Trophoblast cell (in vitro differentiated cells and primary cell): ENCODE measurements around the gene HEBP2.

Source experiments
- DNase-seq, 2 donors: peaks; one replicate each; pipeline ENCODE4 v3.0.0-alpha.2; 2016
- H2AFZ ChIP-seq: 2 replicates; pipeline ENCODE4 v1.6.1; 2013; ENCODE audit warnings: low read length, moderate library complexity, mild to moderate bottlenecking; ENCODE audit not compliant: insufficient read depth, poor library complexity
- H2AK5ac ChIP-seq: 2 replicates; pipeline ENCODE4 v1.6.1; 2013; ENCODE audit warnings: mild to moderate bottlenecking, low read length
- H2BK120ac ChIP-seq: 2 replicates; pipeline ENCODE4 v1.6.1; 2013; ENCODE audit warnings: low read length, mild to moderate bottlenecking, moderate library complexity; ENCODE audit not compliant: insufficient read depth, poor library complexity
- H2BK12ac ChIP-seq: 2 replicates; pipeline ENCODE4 v1.6.1; 2013; ENCODE audit warnings: mild to moderate bottlenecking, low read length, moderate library complexity
- H2BK5ac ChIP-seq: 2 replicates; pipeline ENCODE4 v1.6.1; 2013; ENCODE audit warnings: low read length, low read depth, moderate library complexity, mild to moderate bottlenecking; ENCODE audit not compliant: poor library complexity
- H3K14ac ChIP-seq: 2 replicates; pipeline ENCODE4 v1.6.1; 2013; ENCODE audit warnings: mild to moderate bottlenecking, low read length
- H3K18ac ChIP-seq: 2 replicates; pipeline ENCODE4 v1.6.1; 2013; ENCODE audit warnings: mild to moderate bottlenecking, low read length
- H3K23ac ChIP-seq: 2 replicates; pipeline ENCODE4 v1.6.1; 2013; ENCODE audit warnings: low read length
- H3K27ac ChIP-seq: 2 replicates; pipeline ENCODE4 v1.5.1; 2013; ENCODE audit warnings: low read depth, mild to moderate bottlenecking, inconsistent platforms, low read length, moderate library complexity
- H3K27me3 ChIP-seq: 2 replicates; pipeline ENCODE4 v1.6.1; 2013; ENCODE audit warnings: inconsistent platforms, mild to moderate bottlenecking, low read length, moderate library complexity; ENCODE audit not compliant: insufficient read depth
- H3K36me3 ChIP-seq, 2 experiments: 1 replicate in 1 of 2; 2 replicates in 1 of 2; pipeline ENCODE4 v1.6.1; 2013; ENCODE audit warnings: low read length in 2 of 2, mild to moderate bottlenecking in 2 of 2, moderate library complexity in 1 of 2; ENCODE audit not compliant: insufficient read depth in 2 of 2, control insufficient read depth in 1 of 2
- H3K4ac ChIP-seq: 2 replicates; pipeline ENCODE4 v1.6.1; 2013; ENCODE audit warnings: low read depth, mild to moderate bottlenecking, low read length, moderate library complexity
- H3K4me1 ChIP-seq, 2 experiments: 1 replicate in 1 of 2; 2 replicates in 1 of 2; pipeline ENCODE4 v1.6.1; 2013; ENCODE audit warnings: low read length in 2 of 2, mild to moderate bottlenecking in 2 of 2, moderate library complexity in 1 of 2; ENCODE audit not compliant: insufficient read depth in 2 of 2, control insufficient read depth in 1 of 2
- H3K4me2 ChIP-seq: 2 replicates; pipeline ENCODE4 v1.6.1; 2013; ENCODE audit warnings: inconsistent platforms, mild to moderate bottlenecking, low read length, moderate library complexity
- H3K4me3 ChIP-seq: 2 replicates; pipeline ENCODE4 v1.5.1; 2013; ENCODE audit warnings: mild to moderate bottlenecking, low read depth, low read length, inconsistent platforms
- H3K79me1 ChIP-seq: one replicate; pipeline ENCODE4 v1.6.1; 2013; ENCODE audit warnings: low read length
- H3K79me2 ChIP-seq: 2 replicates; pipeline ENCODE4 v1.6.1; 2013; ENCODE audit warnings: low read length, mild to moderate bottlenecking; ENCODE audit not compliant: control insufficient read depth, insufficient read depth, poor library complexity
- H3K9ac ChIP-seq: 2 replicates; pipeline ENCODE4 v1.6.1; 2013; ENCODE audit warnings: mild to moderate bottlenecking, low read length
- H3K9me3 ChIP-seq: 2 replicates; pipeline ENCODE4 v1.6.1; 2013; ENCODE audit warnings: low read depth, mild to moderate bottlenecking, control low read depth, inconsistent platforms, low read length; ENCODE audit not compliant: insufficient read depth
- H4K12ac ChIP-seq: 2 replicates; pipeline ENCODE4 v1.6.1; 2013; ENCODE audit warnings: low read depth, mild to moderate bottlenecking, low read length, moderate library complexity
- H4K8ac ChIP-seq: 2 replicates; pipeline ENCODE4 v1.6.1; 2013; ENCODE audit warnings: low read depth, mild to moderate bottlenecking, low read length, moderate library complexity
- H4K91ac ChIP-seq: one replicate; pipeline ENCODE4 v1.6.1; 2013; ENCODE audit warnings: low read depth, mild to moderate bottlenecking, low read length, moderate library complexity
- WGBS: extraction: QIAGEN DNeasy Blood & Tissue Kit; methylation state at CpG from one replicate; pipeline ENCODE4 v1.1.7; 2013; ENCODE audit warnings: missing lambda C conversion rate; ENCODE audit not compliant: insufficient read length, insufficient coverage; ENCODE audit errors: extremely low coverage; 5-methylcytosine and 5-hydroxymethylcytosine counted together

The HEBP2 gene

DNA sequence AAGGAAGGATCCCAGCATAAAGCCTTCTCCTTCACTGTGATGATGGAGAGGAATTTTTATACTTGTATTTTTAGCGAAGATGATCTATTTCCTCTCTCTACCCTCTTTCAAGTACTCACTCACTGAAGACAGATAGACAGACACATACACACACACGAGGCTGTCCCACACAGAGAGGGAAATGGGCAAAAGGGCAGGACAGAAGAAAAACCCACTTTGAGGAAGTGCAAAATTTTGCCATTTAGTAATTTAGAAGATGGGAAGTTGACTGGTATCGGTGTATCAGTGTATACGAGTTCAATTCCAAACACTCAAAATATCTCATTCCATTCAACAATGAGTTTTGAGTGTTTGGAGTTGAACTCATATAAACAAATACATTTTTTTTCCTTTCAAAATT, 30.9 kb downstream of the HEBP2 start:
- H2AFZ ChIP-seq, result no peak overlapping the region
- peaks cover 1% of the 10 kb centered on the region for H3K9me3 ChIP-seq
- H2BK12ac ChIP-seq, result no peak overlapping the region
- H2AK5ac ChIP-seq, result no peak overlapping the region
- H3K4me1 ChIP-seq, result no peaks in the 10 kb centered on the region
- H3K79me1 ChIP-seq, result no peaks in the 10 kb centered on the region
- no peak overlapping the region for H3K23ac ChIP-seq
- H2BK5ac ChIP-seq, result no peak overlapping the region
- no peak overlapping the region for H4K12ac ChIP-seq
- peaks cover 32 to 34% of the 10 kb centered on the region in 2 experiments for H3K36me3 ChIP-seq
- no peaks in the 10 kb centered on the region for H3K79me2 ChIP-seq
- WGBS, result no CpG with 5 or more reads among the region's 4 CpGs
- H3K27me3 ChIP-seq, result no peaks in the 10 kb centered on the region
- no peak overlapping the region for H3K18ac ChIP-seq
- no peak overlapping the region for H3K9ac ChIP-seq
- H3K4me2 ChIP-seq, result no peak overlapping the region
- H3K4ac ChIP-seq, result no peak overlapping the region
- H3K14ac ChIP-seq, result no peak overlapping the region
- H4K91ac ChIP-seq, result no peak overlapping the region
- no peak overlapping the region for H2BK120ac ChIP-seq
- DNase-seq, result no peak
- H4K8ac ChIP-seq, result no peak overlapping the region
- no peak overlapping the region for H3K27ac ChIP-seq
- H3K4me3 ChIP-seq, result no peak overlapping the region

DNA sequence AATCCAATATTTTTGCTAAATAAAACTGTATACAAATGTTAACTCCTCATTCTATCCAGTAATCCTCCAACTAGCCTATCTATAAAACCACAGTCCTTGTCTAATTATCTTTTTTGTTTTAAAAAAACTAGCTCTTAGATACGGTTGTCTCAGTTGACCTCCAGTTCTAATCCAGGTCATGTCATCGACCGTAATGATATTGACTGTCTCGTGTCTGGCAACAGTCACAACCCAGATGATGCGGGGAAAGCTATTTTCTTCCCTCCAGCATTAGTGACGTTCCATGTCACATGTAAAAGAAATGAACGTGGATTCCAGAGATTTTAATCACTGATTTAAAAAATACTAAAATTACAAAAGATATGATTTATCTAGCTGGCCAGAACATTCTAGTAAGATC, 35.5 kb downstream of the HEBP2 start:
- Histone ChIP-seq H4K8ac (no peak overlapping the region), H3K36me3 (peaks cover 2 to 3% of the 10 kb centered on the region in 2 experiments), H3K27me3 (no peaks in the 10 kb centered on the region), H2BK120ac (no peak overlapping the region), H4K12ac (no peak overlapping the region), H2BK5ac (no peak overlapping the region), H3K4ac (no peak overlapping the region), H3K18ac (no peak overlapping the region), H3K9ac (no peak overlapping the region), H3K4me2 (no peak overlapping the region), H2AFZ (no peak overlapping the region), H4K91ac (no peak overlapping the region), H3K14ac (no peak overlapping the region), H3K79me1 (no peaks in the 10 kb centered on the region), H3K9me3 (no peaks in the 10 kb centered on the region), H2AK5ac (no peak overlapping the region), H3K23ac (no peak overlapping the region), H3K27ac (no peak overlapping the region), H3K4me3 (no peak overlapping the region), H3K79me2 (no peaks in the 10 kb centered on the region), H3K4me1 (no peaks in the 10 kb centered on the region), H2BK12ac (no peak overlapping the region)
- WGBS, result no CpG with 5 or more reads among the region's 7 CpGs
- peak in 1 of 2 donors; percentile 43 for DNase-seq

DNA sequence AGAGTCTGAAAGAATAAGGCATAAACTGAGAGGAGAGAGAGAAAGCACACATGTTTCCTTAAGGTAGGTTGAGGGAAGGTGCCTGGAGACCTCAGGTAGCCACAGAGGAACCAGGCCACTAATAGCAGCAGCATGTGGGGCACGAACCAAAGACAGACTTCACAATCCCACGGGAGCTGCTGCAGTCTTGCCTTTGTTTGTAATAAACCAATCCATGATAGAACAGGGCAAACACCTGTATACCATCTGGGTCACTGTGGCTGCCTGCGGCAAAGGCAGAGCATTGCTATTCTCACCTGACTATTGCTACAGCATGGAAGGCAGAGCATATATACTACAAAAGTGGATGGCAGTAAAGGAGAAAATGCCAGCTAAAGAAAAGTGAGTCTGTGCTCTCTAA, 36.3 kb downstream of the HEBP2 start:
- Histone ChIP-seq H3K4me3 (no peak overlapping the region), H3K9me3 (no peaks in the 10 kb centered on the region), H2BK5ac (no peak overlapping the region), H3K4ac (no peak overlapping the region), H3K4me1 (no peaks in the 10 kb centered on the region), H3K36me3 (peaks cover 2 to 3% of the 10 kb centered on the region in 2 experiments), H3K23ac (no peak overlapping the region), H3K14ac (no peak overlapping the region), H3K27ac (no peak overlapping the region), H3K79me2 (no peaks in the 10 kb centered on the region), H2AFZ (no peak overlapping the region), H3K79me1 (no peaks in the 10 kb centered on the region), H3K4me2 (no peak overlapping the region), H3K18ac (no peak overlapping the region), H2BK120ac (no peak overlapping the region), H3K9ac (no peak overlapping the region), H4K12ac (no peak overlapping the region), H4K91ac (no peak overlapping the region), H2AK5ac (no peak overlapping the region), H3K27me3 (no peaks in the 10 kb centered on the region), H4K8ac (no peak overlapping the region), H2BK12ac (no peak overlapping the region)
- DNase-seq, result no peak
- no CpG with 5 or more reads among the region's 3 CpGs for WGBS

DNA sequence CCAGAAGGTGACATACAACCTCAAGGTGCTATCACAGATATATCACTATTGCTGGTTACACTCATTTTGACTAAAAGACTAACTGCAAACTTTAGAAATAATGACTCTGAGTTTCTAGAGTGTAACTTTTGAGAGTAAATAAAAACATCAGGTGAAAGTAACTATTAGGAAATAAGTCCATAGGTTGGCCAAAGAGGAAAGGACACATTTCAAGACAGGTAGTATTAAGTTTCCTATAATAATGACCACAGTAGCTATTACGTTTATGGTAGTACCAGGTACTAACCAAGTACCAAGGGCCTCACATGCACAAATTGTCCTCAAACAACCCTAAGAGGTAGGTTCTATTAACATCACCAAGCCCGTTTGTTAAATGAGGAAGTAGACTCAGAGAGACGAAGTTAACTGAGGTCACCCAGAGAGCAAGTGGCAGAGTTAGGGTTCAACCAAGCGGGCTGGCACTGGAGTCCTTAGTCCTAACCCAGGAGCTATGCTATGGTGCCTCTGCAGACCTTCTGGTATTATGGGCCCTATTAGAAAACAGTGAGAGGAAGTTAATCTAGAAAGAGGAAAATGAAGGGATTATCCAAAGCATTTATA, 36.8 kb downstream of the HEBP2 start:
- H3K4me1 ChIP-seq, result no peaks in the 10 kb centered on the region
- H3K4ac ChIP-seq, result no peak overlapping the region
- no CpG with 5 or more reads among the region's 4 CpGs for WGBS
- H3K36me3 ChIP-seq, result peaks cover 2 to 3% of the 10 kb centered on the region in 2 experiments
- no peak overlapping the region for H3K18ac ChIP-seq
- no peak overlapping the region for H2AFZ ChIP-seq
- H2BK120ac ChIP-seq, result no peak overlapping the region
- no peak overlapping the region for H3K23ac ChIP-seq
- no peak overlapping the region for H3K4me2 ChIP-seq
- H3K9ac ChIP-seq, result no peak overlapping the region
- DNase-seq, result no peak
- no peaks in the 10 kb centered on the region for H3K79me2 ChIP-seq
- no peaks in the 10 kb centered on the region for H3K9me3 ChIP-seq
- no peak overlapping the region for H2BK12ac ChIP-seq
- no peaks in the 10 kb centered on the region for H3K79me1 ChIP-seq
- H4K8ac ChIP-seq, result no peak overlapping the region
- H4K12ac ChIP-seq, result no peak overlapping the region
- H3K27ac ChIP-seq, result no peak overlapping the region
- no peak overlapping the region for H2BK5ac ChIP-seq
- no peak overlapping the region for H2AK5ac ChIP-seq
- H3K27me3 ChIP-seq, result no peaks in the 10 kb centered on the region
- H3K14ac ChIP-seq, result no peak overlapping the region
- no peak overlapping the region for H3K4me3 ChIP-seq
- no peak overlapping the region for H4K91ac ChIP-seq
